Mesenchymal stem cell (in vitro differentiated cells and primary cell): ENCODE measurements around the gene TXNRD1.

Experiments
- DNase-seq: peaks from one replicate; pipeline ENCODE4 v3.0.0-alpha.2; 2013
- H2AFZ ChIP-seq: one replicate; pipeline ENCODE4 v1.6.1; 2013; ENCODE audit warnings: low read depth, mild to moderate bottlenecking, control low read depth, inconsistent platforms, low read length, moderate library complexity
- H2AK5ac ChIP-seq: 2 replicates; pipeline ENCODE4 v1.6.1; 2013; ENCODE audit warnings: low read length, moderate library complexity, mild to moderate bottlenecking, inconsistent platforms; ENCODE audit not compliant: severe bottlenecking
- H2BK120ac ChIP-seq: one replicate; pipeline ENCODE4 v1.6.1; 2013; ENCODE audit warnings: low read depth, mild to moderate bottlenecking, inconsistent platforms, low read length, moderate library complexity
- H2BK12ac ChIP-seq, 2 experiments: one replicate each; pipeline ENCODE4 v1.6.1; 2013; ENCODE audit warnings: inconsistent platforms in 2 of 2, low read length in 2 of 2, mild to moderate bottlenecking in 2 of 2, moderate library complexity in 2 of 2, control low read depth in 1 of 2
- H2BK15ac ChIP-seq: one replicate; pipeline ENCODE4 v1.6.1; 2013; ENCODE audit warnings: mild to moderate bottlenecking, low read depth, inconsistent platforms; ENCODE audit not compliant: poor library complexity, severe bottlenecking
- H2BK5ac ChIP-seq: 2 replicates; pipeline ENCODE4 v1.6.1; 2013; ENCODE audit warnings: low read depth, mild to moderate bottlenecking, low read length, control low read depth, inconsistent platforms; ENCODE audit not compliant: poor library complexity, severe bottlenecking
- H3K14ac ChIP-seq, 2 experiments: one replicate each; pipeline ENCODE4 v1.6.1; 2013; ENCODE audit warnings: inconsistent platforms in 2 of 2, low read length in 2 of 2, control low read depth in 1 of 2, mild to moderate bottlenecking in 1 of 2, moderate library complexity in 1 of 2
- H3K18ac ChIP-seq, 2 experiments: one replicate each; pipeline ENCODE4 v1.6.1; 2013; ENCODE audit warnings: inconsistent platforms in 2 of 2, low read length in 2 of 2, control low read depth in 1 of 2, low read depth in 1 of 2, mild to moderate bottlenecking in 1 of 2
- H3K23ac ChIP-seq, 2 experiments: one replicate each; pipeline ENCODE4 v1.6.1; 2013; ENCODE audit warnings: inconsistent platforms in 2 of 2, low read length in 2 of 2, mild to moderate bottlenecking in 2 of 2, moderate library complexity in 2 of 2, control low read depth in 1 of 2
- H3K27ac ChIP-seq: 2 replicates; pipeline ENCODE4 v1.5.1; 2013; ENCODE audit warnings: mild to moderate bottlenecking, moderate library complexity, low read length, control low read depth, inconsistent platforms; ENCODE audit not compliant: poor library complexity, severe bottlenecking
- H3K27me3 ChIP-seq, 2 experiments: 2 replicates each; pipeline versions ENCODE4 v1.6.1 to v1.7.0; 2013; ENCODE audit warnings: low read length in 2 of 2, mild to moderate bottlenecking in 2 of 2, moderate library complexity in 2 of 2, control low read depth in 1 of 2, inconsistent platforms in 1 of 2; ENCODE audit not compliant: control insufficient read depth in 1 of 2, insufficient read depth in 1 of 2
- H3K36me3 ChIP-seq, 2 experiments: 2 replicates each; pipeline versions ENCODE4 v1.6.1 to v1.7.0; 2013; ENCODE audit warnings: low read length in 2 of 2, control low read depth in 1 of 2, inconsistent platforms in 1 of 2, low read depth in 1 of 2, mild to moderate bottlenecking in 1 of 2; ENCODE audit not compliant: insufficient read depth in 2 of 2, control insufficient read depth in 1 of 2
- H3K4ac ChIP-seq, 2 experiments: one replicate each; pipeline ENCODE4 v1.6.1; 2013; ENCODE audit warnings: inconsistent platforms in 2 of 2, low read length in 2 of 2, mild to moderate bottlenecking in 2 of 2, moderate library complexity in 2 of 2, control low read depth in 1 of 2, low read depth in 1 of 2
- H3K4me1 ChIP-seq: 2 replicates; pipeline ENCODE4 v1.6.1; 2013; ENCODE audit warnings: low read depth, low read length, control low read depth; ENCODE audit not compliant: control insufficient read depth, insufficient read depth
- H3K4me2 ChIP-seq: 2 replicates; pipeline ENCODE4 v1.6.1; 2013; ENCODE audit warnings: low read length, mild to moderate bottlenecking, inconsistent platforms; ENCODE audit not compliant: poor library complexity, severe bottlenecking
- H3K4me3 ChIP-seq, 2 experiments: 2 replicates each; pipeline versions ENCODE4 v1.5.1 to v1.7.0; 2013; ENCODE audit warnings: low read length in 2 of 2, mild to moderate bottlenecking in 2 of 2, control low read depth in 1 of 2, low read depth in 1 of 2; ENCODE audit not compliant: insufficient read depth in 1 of 2
- H3K79me1 ChIP-seq: replicated peaks from 2 replicates; pipeline ENCODE4 v1.6.1; 2013; ENCODE audit warnings: mild to moderate bottlenecking, control low read depth, low read length, inconsistent platforms; ENCODE audit not compliant: poor library complexity, severe bottlenecking
- H3K9ac ChIP-seq: 2 replicates; pipeline ENCODE4 v1.7.0; 2013; ENCODE audit warnings: mild to moderate bottlenecking, low read length, moderate library complexity
- H3K9me3 ChIP-seq: 2 replicates; pipeline ENCODE4 v1.7.0; 2013; ENCODE audit warnings: mild to moderate bottlenecking, low read length; ENCODE audit not compliant: control insufficient read depth
- H4K8ac ChIP-seq: one replicate; pipeline ENCODE4 v1.6.1; 2013; ENCODE audit warnings: inconsistent platforms, mild to moderate bottlenecking, low read length, moderate library complexity
- H4K91ac ChIP-seq: one replicate; pipeline ENCODE4 v1.6.1; 2013; ENCODE audit warnings: mild to moderate bottlenecking, low read length, inconsistent platforms
- WGBS: methylation state at CpG from one replicate; pipeline ENCODE4 v1.1.7; 2013; ENCODE audit warnings: mixed read lengths; 5-methylcytosine and 5-hydroxymethylcytosine counted together

The TXNRD1 gene

DNA sequence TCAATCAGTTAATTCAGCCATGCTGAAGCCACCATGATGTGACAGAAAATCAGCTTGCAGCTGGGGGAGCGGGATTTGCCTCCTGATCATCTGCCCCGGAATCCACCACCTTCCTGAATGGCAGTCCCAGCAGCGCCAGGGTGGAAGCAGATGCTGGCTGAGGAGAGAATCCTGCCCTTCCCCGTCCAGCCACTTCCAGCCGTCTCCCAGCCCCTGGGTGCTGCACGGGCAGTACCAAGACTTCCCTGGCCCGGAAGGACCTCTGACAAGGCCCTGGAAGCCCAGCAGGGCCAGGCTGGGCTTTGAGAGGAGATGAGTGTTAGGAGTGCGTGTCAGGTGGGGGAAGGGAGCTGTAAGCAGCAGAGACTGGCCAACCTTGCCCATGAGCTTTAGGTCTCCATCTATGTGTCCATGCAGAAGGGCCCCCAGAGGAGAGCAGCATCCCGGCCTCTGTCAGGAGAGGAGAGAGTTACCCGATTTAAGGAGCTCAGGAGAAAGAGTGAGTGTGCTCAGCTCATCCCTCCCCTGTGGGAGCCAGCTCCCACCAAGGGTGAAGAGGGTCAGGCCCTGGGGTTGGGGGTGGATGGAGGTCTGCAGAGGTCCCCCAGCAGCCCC lies 157.2 kb downstream of the TXNRD1 start:
- Histone ChIP-seq H3K9me3 (peaks cover 13% of the 10 kb centered on the region), H3K4me2 (no peak overlapping the region), H3K23ac (no peak overlapping the region), H3K4me1 (peaks cover 6% of the 10 kb centered on the region), H3K4ac (no peak overlapping the region), H3K27ac (no peak overlapping the region), H3K9ac (no peak overlapping the region), H3K79me1 (no peaks in the 10 kb centered on the region), H2BK12ac (no peak overlapping the region), H2BK5ac (no peak overlapping the region), H2BK120ac (no peak overlapping the region), H3K36me3 (no peaks in the 10 kb centered on the region), H3K14ac (no peak overlapping the region), H3K4me3 (no peak overlapping the region), H3K27me3 (no peaks in the 10 kb centered on the region), H4K91ac (peak overlapping the region; percentile 3), H3K18ac (peak overlapping the region in 1 of 2 experiments; percentile 19), H2AK5ac (peak overlapping the region; percentile 1), H2BK15ac (no peak overlapping the region), H2AFZ (no peak overlapping the region), H4K8ac (no peak overlapping the region)
- 96% methylated on average over 10 of the region's 10 CpGs for WGBS
- DNase-seq, result no peak

DNA sequence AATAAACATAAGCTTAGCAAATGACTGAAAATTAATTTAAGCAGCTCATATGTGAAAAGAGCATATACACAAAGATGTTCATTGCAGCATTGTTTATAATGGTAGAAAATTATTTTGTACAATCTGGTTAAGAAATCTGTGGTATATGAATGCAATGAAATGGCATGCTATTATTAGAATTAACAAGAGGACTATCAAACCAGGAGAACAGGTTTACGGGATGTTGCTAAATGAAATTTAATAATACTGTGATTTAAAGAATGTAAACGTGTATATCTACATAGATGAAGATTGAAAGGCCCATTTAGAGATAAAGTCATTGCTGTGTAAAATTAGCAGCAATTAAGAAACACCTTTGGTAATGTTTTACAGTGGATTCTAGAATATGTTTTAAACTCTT lies 158.5 kb downstream of the TXNRD1 start:
- no peak overlapping the region for H4K8ac ChIP-seq
- H3K18ac ChIP-seq, result no peak overlapping the region
- H2BK15ac ChIP-seq, result no peak overlapping the region
- H2BK5ac ChIP-seq, result no peak overlapping the region
- H3K14ac ChIP-seq, result no peak overlapping the region
- no peak overlapping the region for H3K27ac ChIP-seq
- H2AFZ ChIP-seq, result no peak overlapping the region
- peaks cover 6% of the 10 kb centered on the region for H3K4me1 ChIP-seq
- H4K91ac ChIP-seq, result no peak overlapping the region
- 96% methylated on average over 2 of the region's 2 CpGs for WGBS
- H2AK5ac ChIP-seq, result no peak overlapping the region
- H3K23ac ChIP-seq, result no peak overlapping the region
- H3K4me3 ChIP-seq, result no peak overlapping the region
- no peak overlapping the region for H2BK120ac ChIP-seq
- no peak overlapping the region for H3K4me2 ChIP-seq
- no peak for DNase-seq
- no peak overlapping the region for H3K9ac ChIP-seq
- H3K27me3 ChIP-seq, result no peaks in the 10 kb centered on the region
- no peak overlapping the region for H2BK12ac ChIP-seq
- no peak overlapping the region for H3K4ac ChIP-seq
- H3K9me3 ChIP-seq, result peaks cover 10% of the 10 kb centered on the region
- no peaks in the 10 kb centered on the region for H3K36me3 ChIP-seq
- H3K79me1 ChIP-seq, result no peaks in the 10 kb centered on the region

DNA sequence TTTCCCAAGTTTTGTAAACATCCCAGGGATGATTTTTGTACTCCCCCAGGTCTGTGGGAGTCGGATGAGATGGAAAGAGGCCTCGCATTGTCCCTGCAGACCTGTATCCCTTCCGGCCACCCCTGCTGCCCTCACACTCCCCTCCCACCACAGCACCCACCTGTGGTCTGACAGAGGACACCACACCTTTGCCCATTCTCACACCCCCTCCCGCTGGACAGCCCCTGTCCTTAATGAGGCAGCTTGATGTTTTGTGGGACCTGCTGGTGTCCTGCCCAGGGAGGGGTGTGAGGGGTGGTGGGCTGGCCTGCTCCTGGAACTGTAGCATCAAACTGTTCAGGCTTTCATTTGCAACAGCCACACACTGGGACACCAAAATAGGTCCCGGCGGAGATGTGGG lies 159.2 kb downstream of the TXNRD1 start:
- no peak overlapping the region for H2BK5ac ChIP-seq
- no peak overlapping the region for H3K4ac ChIP-seq
- no peak overlapping the region for H2AFZ ChIP-seq
- peaks cover 6% of the 10 kb centered on the region for H3K4me1 ChIP-seq
- H2BK120ac ChIP-seq, result no peak overlapping the region
- no peak overlapping the region for H2AK5ac ChIP-seq
- peaks cover 2% of the 10 kb centered on the region for H3K9me3 ChIP-seq
- DNase-seq, result no peak
- no peak overlapping the region for H2BK15ac ChIP-seq
- no peak overlapping the region for H2BK12ac ChIP-seq
- no peak overlapping the region for H3K4me2 ChIP-seq
- peak overlapping the region; percentile 65 for H4K8ac ChIP-seq
- no peak overlapping the region for H3K23ac ChIP-seq
- no peak overlapping the region for H3K4me3 ChIP-seq
- no peak overlapping the region for H3K14ac ChIP-seq
- H3K18ac ChIP-seq, result no peak overlapping the region
- WGBS, result 82% methylated on average over 5 of the region's 6 CpGs
- H4K91ac ChIP-seq, result no peak overlapping the region
- no peaks in the 10 kb centered on the region for H3K79me1 ChIP-seq
- no peaks in the 10 kb centered on the region for H3K36me3 ChIP-seq
- H3K27me3 ChIP-seq, result no peaks in the 10 kb centered on the region
- no peak overlapping the region for H3K9ac ChIP-seq
- H3K27ac ChIP-seq, result no peak overlapping the region

DNA sequence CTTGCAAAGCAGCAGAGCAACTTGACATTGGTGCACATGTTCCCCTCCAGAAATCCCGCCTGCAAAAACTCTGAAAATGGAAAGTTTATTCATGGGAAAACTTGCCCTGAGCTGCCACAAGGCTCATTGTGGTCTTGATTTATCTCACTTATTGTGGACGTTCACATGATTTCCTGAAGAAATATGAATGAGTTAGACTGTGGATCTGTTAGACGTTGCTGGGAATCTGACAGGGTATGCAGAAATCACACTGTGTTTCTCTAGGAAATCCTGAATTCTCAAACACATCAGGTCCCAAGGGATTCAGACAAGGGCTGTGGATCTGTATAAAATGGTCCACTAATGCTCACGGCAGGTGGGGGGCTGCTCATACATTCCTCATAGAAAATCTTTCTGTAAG lies 160.2 kb downstream of the TXNRD1 start:
- Histone ChIP-seq H3K36me3 (no peaks in the 10 kb centered on the region), H3K18ac (no peak overlapping the region), H3K79me1 (no peaks in the 10 kb centered on the region), H3K14ac (no peak overlapping the region), H2BK120ac (no peak overlapping the region), H2BK5ac (no peak overlapping the region), H2AK5ac (no peak overlapping the region), H3K27ac (no peak overlapping the region), H3K27me3 (no peaks in the 10 kb centered on the region), H3K4me1 (peaks cover 6% of the 10 kb centered on the region), H3K4me2 (no peak overlapping the region), H4K8ac (no peak overlapping the region), H3K4ac (no peak overlapping the region), H4K91ac (no peak overlapping the region), H2BK15ac (no peak overlapping the region), H2BK12ac (no peak overlapping the region), H2AFZ (no peak overlapping the region), H3K9me3 (peaks cover 2% of the 10 kb centered on the region), H3K4me3 (no peak overlapping the region), H3K23ac (no peak overlapping the region), H3K9ac (no peak overlapping the region)
- no peak for DNase-seq
- WGBS, result 65% methylated on average over 4 of the region's 4 CpGs
